ENCODE measurements around the gene FBXO38. TPM values are rescaled to one million over a fixed set of nuclear protein-coding genes. Genes with fewer than 3 reads are reported as not detected.

FBXO38 gene
- total RNA-seq, 1 donor from 2014 or later, result 38.8 TPM

GRCh38 chr5:148427370-148428042, 43.7 kb downstream of the FBXO38 start:
- H3K27me3 Mint-ChIP-seq (ENCODE audit: low read depth, unreplicated experiment), result no peaks in the 10 kb centered on the region
- H3K27me3 ChIP-seq (ENCODE audit: insufficient read depth, low read length), result no peaks in the 10 kb centered on the region
- H2AFZ ChIP-seq (ENCODE audit: low read depth, low read length), result no peak overlapping the region
- H3K4me3 Mint-ChIP-seq (ENCODE audit: unreplicated experiment), result no peak overlapping the region
- no peaks in the 10 kb centered on the region for H3K9me3 ChIP-seq (ENCODE audit: insufficient read depth, low read depth, low read length)
- no peak overlapping the region for H3K4me2 ChIP-seq (ENCODE audit: low read length)
- no peaks in the 10 kb centered on the region for H3K9me3 Mint-ChIP-seq (ENCODE audit: unreplicated experiment)
- FAIRE-seq (no peak), DNase-seq (ENCODE audit: low read depth) (no peak)
- H3K27ac ChIP-seq (ENCODE audit: low read depth, low read length), result no peak overlapping the region
- H3K4me1 ChIP-seq (ENCODE audit: insufficient read depth, low read length), result no peaks in the 10 kb centered on the region
- no peak overlapping the region for H3K4me3 ChIP-seq (ENCODE audit: insufficient read depth, low read depth, low read length)
- TF ChIP-seq EZH2 (IDR thresholded peaks at IDR 0.05; ENCODE audit: insufficient read depth, low read length), result no peak
- TF ChIP-seq CTCF (IDR thresholded peaks at IDR 0.05; ENCODE audit: insufficient read depth, low read depth, low read length), result no peak
- H3K27ac Mint-ChIP-seq (ENCODE audit: unreplicated experiment), result no peak overlapping the region
- peaks cover 52% of the 10 kb centered on the region for H3K36me3 ChIP-seq (ENCODE audit: insufficient read depth, low read length)
- H4K20me1 ChIP-seq (ENCODE audit: insufficient read depth, low read length), result peaks cover 6% of the 10 kb centered on the region
- peaks cover 22% of the 10 kb centered on the region for H3K36me3 Mint-ChIP-seq (ENCODE audit: low read depth, unreplicated experiment)
- no peak overlapping the region for H3K9ac ChIP-seq (ENCODE audit: low read length)
- no peaks in the 10 kb centered on the region for H3K79me2 ChIP-seq (ENCODE audit: insufficient read depth, low read length)
- H3K4me1 Mint-ChIP-seq (ENCODE audit: low read depth, unreplicated experiment), result peaks cover 9% of the 10 kb centered on the region

- Histone ChIP-seq H3K4me1 (ENCODE audit: insufficient read depth, low read length) (no peaks in the 10 kb centered on the region), H3K4me2 (ENCODE audit: low read length) (no peak overlapping the region), H3K9me3 (ENCODE audit: insufficient read depth, low read depth, low read length) (no peaks in the 10 kb centered on the region), H3K27me3 (ENCODE audit: insufficient read depth, low read length) (no peaks in the 10 kb centered on the region), H4K20me1 (ENCODE audit: insufficient read depth, low read length) (no peaks in the 10 kb centered on the region), H3K9ac (ENCODE audit: low read length) (no peak overlapping the region), H3K4me3 (ENCODE audit: insufficient read depth, low read depth, low read length) (no peak overlapping the region), H3K27ac (ENCODE audit: low read depth, low read length) (no peak overlapping the region), H3K36me3 (ENCODE audit: insufficient read depth, low read length) (peaks cover 47% of the 10 kb centered on the region), H3K79me2 (ENCODE audit: insufficient read depth, low read length) (no peaks in the 10 kb centered on the region), H2AFZ (ENCODE audit: low read depth, low read length) (no peak overlapping the region)
- no peaks in the 10 kb centered on the region for H3K27me3 Mint-ChIP-seq (ENCODE audit: low read depth, unreplicated experiment)
- DNase-seq (ENCODE audit: low read depth) (no peak), FAIRE-seq (no peak)
- H3K4me3 Mint-ChIP-seq (ENCODE audit: unreplicated experiment), result no peak overlapping the region
- H3K9me3 Mint-ChIP-seq (ENCODE audit: unreplicated experiment), result no peaks in the 10 kb centered on the region
- peaks cover 16% of the 10 kb centered on the region for H3K36me3 Mint-ChIP-seq (ENCODE audit: low read depth, unreplicated experiment)
- no peak overlapping the region for H3K27ac Mint-ChIP-seq (ENCODE audit: unreplicated experiment)
- peaks cover 9% of the 10 kb centered on the region for H3K4me1 Mint-ChIP-seq (ENCODE audit: low read depth, unreplicated experiment)
- TF ChIP-seq CTCF (IDR thresholded peaks at IDR 0.05; ENCODE audit: insufficient read depth, low read depth, low read length), result no peak
- no peak for TF ChIP-seq EZH2 (IDR thresholded peaks at IDR 0.05; ENCODE audit: insufficient read depth, low read length)
Observed at GRCh38 chr5:148428848-148429247, 45.1 kb downstream of the FBXO38 start.

- DNase-seq (ENCODE audit: low read depth) (no peak), FAIRE-seq (no peak)
- Histone ChIP-seq H3K4me2 (ENCODE audit: low read length) (no peak overlapping the region), H3K9ac (ENCODE audit: low read length) (no peak overlapping the region), H3K27me3 (ENCODE audit: insufficient read depth, low read length) (no peaks in the 10 kb centered on the region), H3K9me3 (ENCODE audit: insufficient read depth, low read depth, low read length) (no peaks in the 10 kb centered on the region), H4K20me1 (ENCODE audit: insufficient read depth, low read length) (no peaks in the 10 kb centered on the region), H3K36me3 (ENCODE audit: insufficient read depth, low read length) (peaks cover 33% of the 10 kb centered on the region), H3K4me3 (ENCODE audit: insufficient read depth, low read depth, low read length) (no peak overlapping the region), H3K4me1 (ENCODE audit: insufficient read depth, low read length) (no peaks in the 10 kb centered on the region), H3K27ac (ENCODE audit: low read depth, low read length) (no peak overlapping the region), H2AFZ (ENCODE audit: low read depth, low read length) (no peak overlapping the region), H3K79me2 (ENCODE audit: insufficient read depth, low read length) (no peaks in the 10 kb centered on the region)
- Mint-ChIP-seq H3K36me3 (ENCODE audit: low read depth, unreplicated experiment) (peaks cover 10% of the 10 kb centered on the region), H3K4me1 (ENCODE audit: low read depth, unreplicated experiment) (no peaks in the 10 kb centered on the region), H3K4me3 (ENCODE audit: unreplicated experiment) (no peak overlapping the region), H3K9me3 (ENCODE audit: unreplicated experiment) (no peaks in the 10 kb centered on the region), H3K27ac (ENCODE audit: unreplicated experiment) (no peak overlapping the region), H3K27me3 (ENCODE audit: low read depth, unreplicated experiment) (no peaks in the 10 kb centered on the region)
- TF ChIP-seq EZH2 (IDR thresholded peaks at IDR 0.05; ENCODE audit: insufficient read depth, low read length), result no peak
- TF ChIP-seq CTCF (IDR thresholded peaks at IDR 0.05; ENCODE audit: insufficient read depth, low read depth, low read length), result no peak
Observed at GRCh38 chr5:148433826-148434225, 50.1 kb downstream of the FBXO38 start.
